Measurements from ENCODE around the gene ITGA4. TPM values are rescaled to one million over a fixed set of nuclear protein-coding genes. Genes with fewer than 3 reads are reported as not detected.

ITGA4 gene
- total RNA-seq, 1 donor from 2014 or later = 104 TPM

GRCh38 chr2:181420259-181421130 lies 36.7 kb upstream of the ITGA4 start:
- ChIA-PET CTCF (interaction anchor here (0.9 to 1.3 kb wide), 3 partner anchors 37 to 116 kb away, joined by 3 to 9 read pairs (median 3); partner anchors contain the start of gene ITGA4), POLR2A (interaction anchor here (1.0 to 2.9 kb wide), 3 partner anchors 9 to 112 kb away, joined by 3 to 17 read pairs (median 5); partner anchors contain the start of gene ITGA4)
- H3K27me3 Mint-ChIP-seq = no peaks in the 10 kb centered on the region
- no peaks in the 10 kb centered on the region for H3K9me3 Mint-ChIP-seq
- ATAC-seq (ENCODE audit: low read depth) = peak; percentile 35
- DNase-seq = no peak
- TF ChIP-seq CTCF (IDR thresholded peaks at IDR 0.05) = no peak
- H3K4me3 Mint-ChIP-seq = peak overlapping the region; percentile 29
- peaks cover 66% of the 10 kb centered on the region for H3K4me1 Mint-ChIP-seq
- intact Hi-C loops (cut with micrococcal nuclease) = loop anchor here (1.0 kb wide), 1 partner anchor 10 kb away; no protein-coding TSS in a partner anchor
- H3K36me3 Mint-ChIP-seq (ENCODE audit: low read depth) = no peaks in the 10 kb centered on the region
- H3K27ac Mint-ChIP-seq = peak overlapping the region; percentile 87

- TF ChIP-seq CTCF (IDR thresholded peaks at IDR 0.05) = no peak
- no peak for DNase-seq
- ATAC-seq (ENCODE audit: low read depth) = peak; percentile 6
- intact Hi-C loops (cut with micrococcal nuclease) = loop anchor here (1.0 kb wide), 1 partner anchor 9 kb away; no protein-coding TSS in a partner anchor
- peak overlapping the region; percentile 29 for H3K4me3 Mint-ChIP-seq
- peaks cover 66% of the 10 kb centered on the region for H3K4me1 Mint-ChIP-seq
- no peaks in the 10 kb centered on the region for H3K27me3 Mint-ChIP-seq
- peaks cover 2% of the 10 kb centered on the region for H3K9me3 Mint-ChIP-seq
- no peaks in the 10 kb centered on the region for H3K36me3 Mint-ChIP-seq (ENCODE audit: low read depth)
- POLR2A ChIA-PET = interaction anchor here (1.0 to 2.9 kb wide), 3 partner anchors 10 to 112 kb away, joined by 3 to 17 read pairs (median 5); partner anchors contain the start of gene ITGA4
- CTCF ChIA-PET = interaction anchor here (0.9 to 1.3 kb wide), 2 partner anchors 36 to 117 kb away, joined by 3 to 9 read pairs; partner anchors contain the start of gene ITGA4
- H3K27ac Mint-ChIP-seq = peak overlapping the region; percentile 87
These were observed 36.1 kb upstream of the ITGA4 start for GRCh38 chr2:181421131-181421458.

GRCh38 chr2:181421464-181421863 lies 35.7 kb upstream of the ITGA4 start:
- Mint-ChIP-seq H3K9me3 (peaks cover 2% of the 10 kb centered on the region), H3K27me3 (no peaks in the 10 kb centered on the region), H3K4me1 (peaks cover 62% of the 10 kb centered on the region), H3K27ac (peak overlapping the region; percentile 87), H3K4me3 (peak overlapping the region; percentile 29), H3K36me3 (ENCODE audit: low read depth) (no peaks in the 10 kb centered on the region)
- no peak for TF ChIP-seq CTCF (IDR thresholded peaks at IDR 0.05)
- ATAC-seq (ENCODE audit: low read depth) = no peak
- ChIA-PET POLR2A (interaction anchor here (1.0 to 2.9 kb wide), 3 partner anchors 10 to 113 kb away, joined by 3 to 17 read pairs (median 5); partner anchors contain the start of gene ITGA4), CTCF (interaction anchor here (0.9 to 1.3 kb wide), 2 partner anchors 36 to 117 kb away, joined by 3 to 9 read pairs; partner anchors contain the start of gene ITGA4)
- no peak for DNase-seq
- intact Hi-C loops (cut with micrococcal nuclease) = loop anchor here (1.0 kb wide), 1 partner anchor 9 kb away; no protein-coding TSS in a partner anchor

GRCh38 chr2:181426672-181427071 lies 30.5 kb upstream of the ITGA4 start:
- TF ChIP-seq CTCF (IDR thresholded peaks at IDR 0.05) = no peak
- Mint-ChIP-seq H3K36me3 (ENCODE audit: low read depth) (no peaks in the 10 kb centered on the region), H3K4me1 (peaks cover 27% of the 10 kb centered on the region), H3K9me3 (peaks cover 2% of the 10 kb centered on the region), H3K27me3 (no peaks in the 10 kb centered on the region), H3K4me3 (no peak overlapping the region), H3K27ac (no peak overlapping the region)
- CTCF ChIA-PET = interaction anchor here (0.9 to 2.3 kb wide), 3 partner anchors 19 to 122 kb away, joined by 3 to 8 read pairs (median 3); partner anchors contain the start of gene ITGA4
- ATAC-seq (ENCODE audit: low read depth) = no peak
- POLR2A ChIA-PET = interaction anchor here (0.5 kb wide), 1 partner anchor 18 kb away, joined by 3 read pairs; no protein-coding TSS in a partner anchor
- intact Hi-C loops (cut with micrococcal nuclease) = no loop called here
- DNase-seq = no peak

All from activated B cell treated with CpG ODN at 0.5 μM for 24 hours (primary cell).